A673 (cell line): ENCODE measurements around the gene SLC50A1.

Experiments used
- EZH2 ChIP-seq: fragments of 200-600 bp; sonication (generic); IDR thresholded peaks from 2 replicates; pipeline ENCODE4 v1.6.1; 2017; ENCODE audit warnings: borderline replicate concordance, low read depth, mild to moderate bottlenecking, mixed read lengths, antibody characterized with exemption, low read length; ENCODE audit not compliant: poor library complexity, severe bottlenecking
- TF ChIP-seq, protein P1 (sequence below): fragments of 300-800, 200-600 bp; sonication (generic); conservative IDR thresholded peaks from 2 replicates; pipeline ENCODE4 v1.5.1; 2017; ENCODE audit warnings: low read depth, mild to moderate bottlenecking, antibody characterized with exemption, low read length, moderate library complexity, mixed read lengths

DNA sequence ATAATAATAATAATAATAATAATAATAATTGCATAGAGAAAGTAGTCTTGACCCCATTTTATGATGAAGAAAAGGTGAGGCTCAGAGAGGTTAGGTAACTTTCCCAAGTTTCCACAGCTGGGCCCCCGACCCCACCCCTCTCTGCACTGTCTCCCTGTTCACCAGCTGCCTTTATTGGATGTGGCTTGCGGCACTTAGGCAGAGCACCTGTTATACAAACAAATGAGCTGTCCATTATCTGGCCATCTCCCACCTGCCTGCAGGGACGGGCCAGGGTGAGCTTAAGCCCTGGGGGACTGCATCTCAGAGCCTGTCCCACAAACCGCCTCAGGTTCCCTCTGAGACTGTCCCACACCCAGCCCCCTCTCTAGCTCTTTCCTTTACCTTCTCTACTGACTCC is 18.0 kb upstream of the SLC50A1 start:
- TF ChIP-seq, protein P1, sequence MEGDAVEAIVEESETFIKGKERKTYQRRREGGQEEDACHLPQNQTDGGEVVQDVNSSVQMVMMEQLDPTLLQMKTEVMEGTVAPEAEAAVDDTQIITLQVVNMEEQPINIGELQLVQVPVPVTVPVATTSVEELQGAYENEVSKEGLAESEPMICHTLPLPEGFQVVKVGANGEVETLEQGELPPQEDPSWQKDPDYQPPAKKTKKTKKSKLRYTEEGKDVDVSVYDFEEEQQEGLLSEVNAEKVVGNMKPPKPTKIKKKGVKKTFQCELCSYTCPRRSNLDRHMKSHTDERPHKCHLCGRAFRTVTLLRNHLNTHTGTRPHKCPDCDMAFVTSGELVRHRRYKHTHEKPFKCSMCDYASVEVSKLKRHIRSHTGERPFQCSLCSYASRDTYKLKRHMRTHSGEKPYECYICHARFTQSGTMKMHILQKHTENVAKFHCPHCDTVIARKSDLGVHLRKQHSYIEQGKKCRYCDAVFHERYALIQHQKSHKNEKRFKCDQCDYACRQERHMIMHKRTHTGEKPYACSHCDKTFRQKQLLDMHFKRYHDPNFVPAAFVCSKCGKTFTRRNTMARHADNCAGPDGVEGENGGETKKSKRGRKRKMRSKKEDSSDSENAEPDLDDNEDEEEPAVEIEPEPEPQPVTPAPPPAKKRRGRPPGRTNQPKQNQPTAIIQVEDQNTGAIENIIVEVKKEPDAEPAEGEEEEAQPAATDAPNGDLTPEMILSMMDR, result no peak
- no peak for TF ChIP-seq EZH2
